SK-N-SH treated with all-trans-retinoic acid at 6 μM for 48 hours (cell line): ENCODE results near the gene SCNM1.
"Not testable (repeated sequence)": the region's sequence is repeated elsewhere in the genome, so short reads cannot be mapped to it uniquely, and the experiment has no call there.

Source experiments
- ATAC-seq: fragments of 200-7000 bp; cut with Tn5 transposase; 3 replicates; pipeline ENCODE4 v1.9.1; 2020; ENCODE audit warnings: mild to moderate bottlenecking, moderate library complexity
- ARNTL ChIP-seq: fragments of 450-650 bp; formaldehyde crosslinking; IDR thresholded peaks from 2 replicates; pipeline ENCODE4 v1.5.0; 2020; ENCODE audit warnings: low read depth, mild to moderate bottlenecking, moderate library complexity, borderline replicate concordance
- BACH2 ChIP-seq: fragments of 250-450 bp; sonication (Bioruptor Pico); IDR thresholded peaks from 2 replicates; pipeline ENCODE4 v1.9.0; 2021; ENCODE audit warnings: mild to moderate bottlenecking, borderline replicate concordance
- CREB5 ChIP-seq: fragments of 250-450 bp; sonication (Bioruptor Pico); IDR thresholded peaks from 2 replicates; pipeline ENCODE4 v1.5.1; 2020; ENCODE audit warnings: low read depth, mild to moderate bottlenecking, moderate library complexity
- CSDC2 ChIP-seq: fragments of 250-450 bp; sonication (Bioruptor Pico); IDR thresholded peaks from 2 replicates; pipeline ENCODE4 v1.5.0; 2020; ENCODE audit warnings: mild to moderate bottlenecking, moderate library complexity
- CSRNP3 ChIP-seq: fragments of 250-450 bp; sonication (Bioruptor Pico); IDR thresholded peaks from 2 replicates; pipeline ENCODE4 v1.5.1; 2021; ENCODE audit warnings: mild to moderate bottlenecking, moderate library complexity
- ESRRG ChIP-seq: fragments of 250-450 bp; sonication (Bioruptor Pico); IDR thresholded peaks from 2 replicates; pipeline ENCODE4 v1.6.1; 2021; ENCODE audit warnings: mild to moderate bottlenecking
- GLIS3 ChIP-seq: fragments of 250-450 bp; sonication (Bioruptor Pico); IDR thresholded peaks from 2 replicates; pipeline ENCODE4 v1.5.0; 2020; ENCODE audit warnings: mild to moderate bottlenecking, moderate library complexity
- ISL1 ChIP-seq: fragments of 250-450 bp; sonication (Bioruptor Pico); IDR thresholded peaks from 2 replicates; pipeline ENCODE4 v2.1.2; 2022; ENCODE audit warnings: mild to moderate bottlenecking, moderate library complexity
- OSR1 ChIP-seq: fragments of 250-450 bp; sonication (Bioruptor Pico); IDR thresholded peaks from 2 replicates; pipeline ENCODE4 v1.8.0; 2022; ENCODE audit warnings: moderate library complexity, mild to moderate bottlenecking, inconsistent platforms
- PATZ1 ChIP-seq: fragments of 250-450 bp; sonication (Bioruptor Pico); IDR thresholded peaks from 2 replicates; pipeline ENCODE4 v1.8.0; 2020; ENCODE audit warnings: mild to moderate bottlenecking, moderate library complexity, borderline replicate concordance
- PPARA ChIP-seq: fragments of 250-450 bp; sonication (Bioruptor Pico); IDR thresholded peaks from 2 replicates; pipeline ENCODE4 v1.5.0; 2020; ENCODE audit warnings: mild to moderate bottlenecking, borderline replicate concordance
- RARB ChIP-seq: fragments of 250-450 bp; sonication (Bioruptor Pico); IDR thresholded peaks from 2 replicates; pipeline ENCODE4 v1.8.0; 2021; ENCODE audit warnings: mild to moderate bottlenecking, moderate library complexity
- TCF4 ChIP-seq: fragments of 250-450 bp; sonication (Bioruptor Pico); IDR thresholded peaks from 2 replicates; pipeline ENCODE4 v1.8.0; 2021; ENCODE audit warnings: mild to moderate bottlenecking, moderate library complexity, borderline replicate concordance
- TOX ChIP-seq: fragments of 250-450 bp; sonication (Bioruptor Pico); IDR thresholded peaks from 2 replicates; pipeline ENCODE4 v1.8.0; 2021; ENCODE audit warnings: mild to moderate bottlenecking, moderate library complexity, borderline replicate concordance
- TSHZ2 ChIP-seq: fragments of 250-450 bp; sonication (Bioruptor Pico); IDR thresholded peaks from 2 replicates; pipeline ENCODE4 v1.5.0; 2020; ENCODE audit warnings: mild to moderate bottlenecking, moderate library complexity
- ZFP3 ChIP-seq: fragments of 250-450 bp; sonication (Bioruptor Pico); IDR thresholded peaks from 2 replicates; pipeline ENCODE4 v1.5.0; 2020; ENCODE audit warnings: mild to moderate bottlenecking, moderate library complexity
- ZNF565 ChIP-seq: fragments of 450-650 bp; formaldehyde crosslinking; conservative IDR thresholded peaks from 2 replicates; pipeline ENCODE4 v1.5.0; 2020; ENCODE audit warnings: low read depth, mild to moderate bottlenecking, moderate library complexity
- ZNF70 ChIP-seq: fragments of 450-650 bp; formaldehyde crosslinking; IDR thresholded peaks from 2 replicates; pipeline ENCODE4 v1.5.0; 2020; ENCODE audit warnings: mild to moderate bottlenecking, moderate library complexity
- ZNF8 ChIP-seq: fragments of 450-650 bp; formaldehyde crosslinking; IDR thresholded peaks from 2 replicates; pipeline ENCODE4 v1.5.0; 2020; ENCODE audit warnings: mild to moderate bottlenecking, moderate library complexity

The SCNM1 gene

GRCh38 chr1:151197863-151198253 is 31.9 kb downstream of the SCNM1 start (continued):
- TF ChIP-seq TCF4 (no peak), ZFP3 (CRISPR knock-in tag) (no peak), BACH2 (CRISPR knock-in tag) (no peak)

GRCh38 chr1:151198254-151199127 is 32.5 kb downstream of the SCNM1 start, which contains the start of gene PIP5K1A:
Gene PIP5K1A, plus strand, starts transcription at chr1:151198552. Its CDS starts 445 bp downstream, at chr1:151198997.
- ATAC-seq, result peak; percentile 77
- TF ChIP-seq ARNTL (CRISPR knock-in tag), result no peak
- TF ChIP-seq PPARA (CRISPR knock-in tag), result no peak
- no peak for TF ChIP-seq TOX
- no peak for TF ChIP-seq ESRRG (CRISPR knock-in tag)

- peak; percentile 6 for ATAC-seq
- no peak for TF ChIP-seq CSDC2 (CRISPR knock-in tag)
- 0 out of 2 replicates have a peak, but pooled peaks have one; percentile 23 for TF ChIP-seq PATZ1 (CRISPR knock-in tag)
- TF ChIP-seq, all 23 proteins: peak for 1
These were observed 34.1 kb downstream of the SCNM1 start for GRCh38 chr1:151199873-151200581.

- ATAC-seq, result not testable (repeated sequence)
These were observed 39.5 kb downstream of the SCNM1 start for GRCh38 chr1:151205381-151205965.

- TF ChIP-seq OSR1 (CRISPR knock-in tag), result no peak
- no peak for TF ChIP-seq CSRNP3 (CRISPR knock-in tag)
- TF ChIP-seq PPARA (CRISPR knock-in tag), result no peak
- no peak for TF ChIP-seq TSHZ2 (CRISPR knock-in tag)
- TF ChIP-seq ISL1 (CRISPR knock-in tag), result no peak
- TF ChIP-seq ZNF8 (CRISPR knock-in tag), result no peak
- no peak for TF ChIP-seq RARB (CRISPR knock-in tag)
- no peak for TF ChIP-seq GLIS3
- no peak for TF ChIP-seq BACH2 (CRISPR knock-in tag)
- TF ChIP-seq ESRRG (CRISPR knock-in tag), result no peak
- no peak for TF ChIP-seq TCF4
- TF ChIP-seq ZNF565 (CRISPR knock-in tag), result no peak
- TF ChIP-seq CREB5, result no peak
- no peak for TF ChIP-seq ZFP3 (CRISPR knock-in tag)
- no peak for TF ChIP-seq ZNF70 (CRISPR knock-in tag)
- no peak for TF ChIP-seq CSDC2 (CRISPR knock-in tag)
- TF ChIP-seq ARNTL (CRISPR knock-in tag), result no peak
- ATAC-seq, result peak; percentile 67
These were observed 44.9 kb downstream of the SCNM1 start for GRCh38 chr1:151210830-151211229.
